ENCODE measurements around the gene KLF13.

KLF13 gene

DNA sequence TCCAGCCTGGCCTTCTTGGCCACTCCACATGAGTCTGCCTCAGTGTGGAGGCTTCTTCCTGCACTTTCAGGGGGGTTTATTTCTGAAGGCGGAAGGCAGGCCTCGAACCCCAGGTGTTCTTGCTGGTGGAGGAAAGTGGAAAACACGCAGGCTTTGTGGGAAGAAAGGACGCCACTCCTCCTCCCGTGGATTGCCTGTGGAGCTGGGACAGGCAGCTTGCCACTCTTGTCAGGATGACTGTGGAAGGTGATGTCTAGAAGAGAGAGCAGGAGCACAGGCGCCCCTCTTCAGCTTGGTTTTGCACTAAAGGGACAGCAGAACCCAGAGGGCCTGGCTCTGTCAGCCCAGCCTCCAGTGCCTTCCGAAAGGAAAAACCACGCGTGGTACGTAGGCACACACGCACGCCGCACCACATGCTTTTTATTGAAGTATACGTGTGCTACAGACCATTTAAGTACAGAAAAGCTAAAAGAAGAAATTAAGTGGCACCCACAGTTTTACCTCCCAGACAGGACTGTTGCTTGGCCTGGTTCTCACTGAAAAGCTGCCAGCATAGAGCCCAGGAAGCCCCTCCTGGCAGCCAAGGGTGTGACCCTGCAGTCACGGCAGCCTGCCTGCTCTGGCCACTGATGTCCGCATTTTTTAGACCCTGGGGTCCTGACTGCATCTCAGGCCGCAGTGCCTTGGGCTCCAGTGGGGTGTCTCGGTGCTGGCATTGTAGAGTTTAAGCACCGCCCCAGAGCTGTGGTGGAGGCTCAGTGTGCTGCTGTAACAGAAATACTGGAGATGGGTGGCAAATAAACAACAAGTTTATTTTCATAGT is 21.6 kb downstream of the KLF13 start:
- DNase-seq (ENCODE audit: low read depth): no peak
- no peak for TF ChIP-seq MYC (IDR thresholded peaks at IDR 0.05; ENCODE audit: low read depth, low read length)
- no peak for TF ChIP-seq MAX (IDR thresholded peaks at IDR 0.05; ENCODE audit: low read depth, low read length)
- no peak for TF ChIP-seq POLR2A (IDR thresholded peaks at IDR 0.05; ENCODE audit: extremely low read depth, insufficient read length)
- TF ChIP-seq, protein P1, sequence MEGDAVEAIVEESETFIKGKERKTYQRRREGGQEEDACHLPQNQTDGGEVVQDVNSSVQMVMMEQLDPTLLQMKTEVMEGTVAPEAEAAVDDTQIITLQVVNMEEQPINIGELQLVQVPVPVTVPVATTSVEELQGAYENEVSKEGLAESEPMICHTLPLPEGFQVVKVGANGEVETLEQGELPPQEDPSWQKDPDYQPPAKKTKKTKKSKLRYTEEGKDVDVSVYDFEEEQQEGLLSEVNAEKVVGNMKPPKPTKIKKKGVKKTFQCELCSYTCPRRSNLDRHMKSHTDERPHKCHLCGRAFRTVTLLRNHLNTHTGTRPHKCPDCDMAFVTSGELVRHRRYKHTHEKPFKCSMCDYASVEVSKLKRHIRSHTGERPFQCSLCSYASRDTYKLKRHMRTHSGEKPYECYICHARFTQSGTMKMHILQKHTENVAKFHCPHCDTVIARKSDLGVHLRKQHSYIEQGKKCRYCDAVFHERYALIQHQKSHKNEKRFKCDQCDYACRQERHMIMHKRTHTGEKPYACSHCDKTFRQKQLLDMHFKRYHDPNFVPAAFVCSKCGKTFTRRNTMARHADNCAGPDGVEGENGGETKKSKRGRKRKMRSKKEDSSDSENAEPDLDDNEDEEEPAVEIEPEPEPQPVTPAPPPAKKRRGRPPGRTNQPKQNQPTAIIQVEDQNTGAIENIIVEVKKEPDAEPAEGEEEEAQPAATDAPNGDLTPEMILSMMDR (IDR thresholded peaks at IDR 0.05; ENCODE audit: low read depth, low read length): no peak
- H3K4me3 ChIP-seq (ENCODE audit: low read depth, low read length): no peak overlapping the region

DNA sequence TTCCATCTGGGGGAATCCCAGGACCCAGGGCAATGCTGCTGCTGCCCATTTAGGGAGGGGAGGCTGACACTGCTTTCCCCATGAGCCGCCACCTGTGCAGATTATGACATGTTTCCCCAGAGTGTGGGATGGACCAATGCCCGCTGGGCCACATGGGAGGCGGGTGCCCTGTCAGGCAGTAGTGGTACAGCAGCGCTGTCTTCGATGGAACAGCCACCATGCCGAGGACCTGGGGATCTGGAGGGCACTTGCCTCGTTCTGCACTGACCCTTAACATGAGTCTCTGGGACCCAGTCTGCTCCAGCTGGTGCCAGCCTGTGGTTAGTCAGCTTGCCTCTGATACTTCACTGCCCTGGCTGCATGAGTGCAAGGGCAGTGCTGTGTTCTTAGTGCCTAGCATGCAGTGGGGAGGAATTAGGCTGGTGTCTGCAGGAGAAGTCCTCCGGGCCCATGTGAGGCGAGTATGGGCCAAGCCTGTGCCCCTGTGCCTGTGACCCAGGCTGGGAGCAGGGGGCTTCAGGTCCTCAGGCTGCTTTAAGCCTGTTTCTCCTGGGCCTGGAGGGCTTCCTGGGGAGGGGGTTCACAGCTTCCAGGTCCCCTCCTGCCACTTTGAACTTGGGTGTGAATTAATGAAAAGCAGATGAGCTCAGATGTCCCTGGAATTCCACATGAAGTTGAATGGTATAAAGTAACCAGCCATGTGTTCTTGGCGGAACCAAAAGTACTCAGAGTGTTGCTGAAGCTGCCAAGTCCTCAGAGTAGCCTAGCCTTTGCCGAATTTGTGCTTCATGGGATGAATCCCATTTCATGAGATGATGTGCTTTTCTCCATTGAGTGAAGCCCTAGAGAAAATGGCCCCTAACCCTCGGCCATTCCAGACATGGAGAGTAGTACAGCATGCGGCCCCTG is 22.9 kb downstream of the KLF13 start:
- TF ChIP-seq MAX (IDR thresholded peaks at IDR 0.05; ENCODE audit: low read depth, low read length) (no peak), POLR2A (IDR thresholded peaks at IDR 0.05; ENCODE audit: extremely low read depth, insufficient read length) (no peak), MYC (IDR thresholded peaks at IDR 0.05; ENCODE audit: low read depth, low read length) (no peak)
- TF ChIP-seq, protein P1 (IDR thresholded peaks at IDR 0.05; ENCODE audit: low read depth, low read length): no peak
- H3K4me3 ChIP-seq (ENCODE audit: low read depth, low read length): no peak overlapping the region
- DNase-seq (ENCODE audit: low read depth): no peak

GRCh38 chr15:31350771-31351170 is 24.1 kb downstream of the KLF13 start:
- DNase-seq (ENCODE audit: low read depth): no peak

GRCh38 chr15:31352339-31352751 is 25.7 kb downstream of the KLF13 start:
- no peak for DNase-seq (ENCODE audit: low read depth)
- H3K4me3 ChIP-seq (ENCODE audit: low read depth, low read length): peak overlapping the region; percentile 21
- TF ChIP-seq MAX (IDR thresholded peaks at IDR 0.05; ENCODE audit: low read depth, low read length) (no peak), POLR2A (IDR thresholded peaks at IDR 0.05; ENCODE audit: extremely low read depth, insufficient read length) (no peak), MYC (IDR thresholded peaks at IDR 0.05; ENCODE audit: low read depth, low read length) (no peak)
- TF ChIP-seq, protein P1 (IDR thresholded peaks at IDR 0.05; ENCODE audit: low read depth, low read length): no peak

More at GRCh38 chr15:31350771-31351170, 24.1 kb downstream of the KLF13 start:
- no peak overlapping the region for H3K4me3 ChIP-seq (ENCODE audit: low read depth, low read length)
- TF ChIP-seq, protein P1 (IDR thresholded peaks at IDR 0.05; ENCODE audit: low read depth, low read length): no peak
- no peak for TF ChIP-seq MYC (IDR thresholded peaks at IDR 0.05; ENCODE audit: low read depth, low read length)
- TF ChIP-seq POLR2A (IDR thresholded peaks at IDR 0.05; ENCODE audit: extremely low read depth, insufficient read length): no peak
- TF ChIP-seq MAX (IDR thresholded peaks at IDR 0.05; ENCODE audit: low read depth, low read length): no peak

DNA sequence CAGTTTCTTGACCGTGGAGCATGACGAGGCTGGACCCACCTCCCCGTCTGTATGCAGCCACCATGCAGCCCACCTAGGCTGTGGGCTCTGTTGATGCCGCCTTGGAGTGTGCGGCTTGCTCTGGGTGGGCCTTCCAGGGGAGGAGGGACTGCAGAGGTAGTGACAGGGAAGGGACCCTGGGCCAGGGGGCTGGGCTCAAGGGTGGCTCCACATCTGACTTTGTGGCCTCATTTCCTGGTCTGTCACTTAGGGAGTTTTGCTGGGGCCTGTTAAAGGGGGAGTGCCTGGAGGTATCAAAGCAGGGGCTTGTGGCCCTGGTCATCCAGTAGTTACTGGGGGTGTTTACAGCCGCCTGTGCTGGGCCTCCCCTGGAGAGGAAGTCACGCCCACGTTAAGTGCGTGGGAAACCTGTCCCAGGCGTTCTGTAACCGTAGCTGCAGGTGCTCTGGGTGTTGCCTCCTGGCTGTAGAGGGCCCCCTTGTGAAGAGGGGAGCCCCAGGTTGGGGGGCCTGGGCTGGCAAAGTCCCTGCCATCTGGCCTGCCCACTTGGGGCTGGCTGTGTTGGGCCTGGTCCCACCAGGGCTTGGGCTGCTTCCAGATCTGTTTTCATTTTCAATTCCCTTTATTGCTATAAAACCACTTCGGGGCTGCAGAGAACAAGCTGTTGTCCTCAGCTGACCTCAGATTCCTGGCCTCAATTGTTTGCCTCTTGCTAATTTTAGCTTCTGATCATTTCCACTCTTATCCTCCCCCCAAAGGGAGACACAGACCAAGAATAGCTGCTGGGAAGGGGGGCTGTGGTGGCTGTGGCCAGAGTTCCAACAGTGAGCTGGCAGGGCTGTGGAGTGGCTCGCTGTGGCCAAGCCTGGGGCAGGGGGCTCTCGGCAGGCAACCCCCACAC is 26.5 kb downstream of the KLF13 start:
- peak; percentile 92 for DNase-seq (ENCODE audit: low read depth)

More for the DNA sequence above, 26.5 kb downstream of the KLF13 start:
- peak overlapping the region; percentile 25 for H3K4me3 ChIP-seq (ENCODE audit: low read depth, low read length)
- TF ChIP-seq POLR2A (IDR thresholded peaks at IDR 0.05; ENCODE audit: extremely low read depth, insufficient read length): no peak
- peak; percentile 38; the same call in 1 of the 2 replicates for TF ChIP-seq MYC (IDR thresholded peaks at IDR 0.05; ENCODE audit: low read depth, low read length)
- TF ChIP-seq MAX (IDR thresholded peaks at IDR 0.05; ENCODE audit: low read depth, low read length): peak; percentile 29; the same call in 1 of the 2 replicates
